ENCODE measurements around the gene SLC5A1.

SLC5A1 gene

DNA sequence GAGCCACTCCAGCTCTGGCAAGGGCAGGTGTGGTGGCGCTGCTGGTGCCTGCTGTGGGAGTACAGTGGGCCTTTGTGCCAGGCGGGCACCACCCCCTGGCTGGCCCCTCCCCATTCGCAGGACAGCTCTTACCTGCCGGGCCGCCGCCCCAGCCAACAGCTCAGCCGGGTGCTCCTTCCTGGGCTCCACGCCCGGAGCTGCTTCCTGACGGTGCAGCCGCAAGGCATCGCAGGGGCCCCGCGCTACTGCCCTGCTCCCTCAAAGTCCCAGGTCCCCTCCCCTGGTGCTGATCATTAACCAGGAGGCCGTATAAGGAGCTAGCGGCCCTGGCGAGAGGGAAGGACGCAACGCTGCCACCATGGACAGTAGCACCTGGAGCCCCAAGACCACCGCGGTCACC, at the start of gene SLC5A1:
TSS of gene SLC5A1 (plus strand) at position 338 of the 400 bp plus-strand sequence. CDS start at position 359, 21 bp downstream.
- no peak for DNase-seq (ENCODE audit: low read depth in 3 of 3)

DNA sequence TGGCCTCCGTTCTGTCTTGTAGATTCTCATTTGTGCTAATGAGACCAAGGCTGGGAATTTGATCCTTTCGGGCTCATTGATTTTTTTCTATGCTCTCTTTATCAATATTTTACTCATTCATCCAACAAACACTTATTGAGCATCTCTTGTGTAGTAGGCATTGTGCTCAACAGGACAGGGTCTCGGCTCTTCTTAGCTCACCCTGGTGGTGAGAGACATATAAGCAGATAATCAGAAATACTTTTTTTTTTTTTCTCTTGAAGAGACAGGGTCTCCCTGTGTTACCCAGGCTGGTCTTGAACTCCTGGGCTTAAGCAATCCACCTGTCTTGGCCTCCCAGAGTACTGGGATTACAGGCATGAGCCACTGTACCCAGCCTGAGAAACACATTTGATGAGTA, 48.0 kb upstream of the SLC5A1 start:
- DNase-seq (ENCODE audit: low read depth in 3 of 3), result no peak

DNA sequence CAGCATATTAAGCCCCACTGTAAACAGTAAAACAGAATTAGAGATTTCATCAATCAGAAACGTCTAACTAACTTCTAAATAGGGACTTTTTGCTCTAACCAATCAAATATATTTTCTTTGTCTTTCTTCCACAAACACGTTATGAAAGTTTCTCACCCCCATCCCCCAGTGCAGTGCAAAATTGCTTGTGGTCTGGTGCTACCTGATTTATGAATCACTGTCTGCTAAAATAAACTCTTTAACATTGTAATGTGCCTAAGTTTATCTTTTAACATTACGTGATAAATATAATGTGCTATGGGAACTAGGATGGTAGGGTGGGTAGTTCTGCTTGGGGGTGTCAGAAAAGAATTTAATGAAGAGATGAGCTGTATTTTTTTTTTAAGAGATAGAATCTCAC, 47.3 kb upstream of the SLC5A1 start:
- DNase-seq (ENCODE audit: low read depth in 3 of 3), result no peak

DNA sequence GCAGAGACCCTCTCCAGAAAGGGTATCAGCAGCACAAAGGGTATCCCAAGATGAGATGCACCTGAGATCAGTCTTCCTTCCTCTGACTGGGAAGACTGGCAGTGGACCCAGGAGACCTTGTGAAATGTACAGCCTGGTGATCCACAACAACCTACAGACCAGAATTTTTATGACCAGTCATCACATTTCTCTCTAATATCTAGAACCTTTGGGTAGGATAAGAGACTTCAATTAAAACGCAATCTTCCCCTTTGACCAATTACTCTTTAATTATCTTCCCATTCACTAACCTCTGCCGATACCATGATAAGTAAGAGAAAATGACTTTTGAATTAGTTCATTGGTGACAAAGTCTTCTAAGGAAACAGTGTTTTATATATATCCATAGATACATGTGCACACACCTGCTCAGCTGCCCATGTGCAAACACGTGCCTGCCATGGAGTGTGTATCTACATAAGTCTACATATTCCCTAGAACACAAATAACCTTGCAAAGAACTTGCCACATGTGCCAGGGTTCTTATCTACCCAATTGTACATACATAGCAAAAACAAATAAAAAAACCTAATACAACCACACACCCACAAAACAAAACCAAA, 44.2 kb upstream of the SLC5A1 start:
- DNase-seq (ENCODE audit: low read depth in 3 of 3), result no peak

DNA sequence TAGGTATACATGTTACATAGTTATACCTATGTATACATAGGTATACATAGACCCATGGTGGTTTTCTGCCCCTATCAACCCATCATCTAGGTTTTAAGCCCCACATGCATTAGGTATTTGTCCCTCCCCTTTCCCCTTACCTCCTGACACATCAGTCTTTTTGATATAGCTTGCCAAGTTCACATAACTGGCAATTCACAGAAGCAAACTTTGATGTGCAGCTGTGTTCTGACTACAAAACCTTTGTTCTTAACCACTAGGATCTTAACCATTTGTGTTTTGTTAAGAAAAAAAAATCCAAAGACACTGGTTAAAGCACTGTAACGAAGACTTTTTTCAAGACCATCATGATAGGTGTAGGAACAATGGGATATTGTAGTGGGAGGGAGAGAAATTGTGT, 42.9 kb upstream of the SLC5A1 start:
- DNase-seq (ENCODE audit: low read depth in 3 of 3), result no peak

DNA sequence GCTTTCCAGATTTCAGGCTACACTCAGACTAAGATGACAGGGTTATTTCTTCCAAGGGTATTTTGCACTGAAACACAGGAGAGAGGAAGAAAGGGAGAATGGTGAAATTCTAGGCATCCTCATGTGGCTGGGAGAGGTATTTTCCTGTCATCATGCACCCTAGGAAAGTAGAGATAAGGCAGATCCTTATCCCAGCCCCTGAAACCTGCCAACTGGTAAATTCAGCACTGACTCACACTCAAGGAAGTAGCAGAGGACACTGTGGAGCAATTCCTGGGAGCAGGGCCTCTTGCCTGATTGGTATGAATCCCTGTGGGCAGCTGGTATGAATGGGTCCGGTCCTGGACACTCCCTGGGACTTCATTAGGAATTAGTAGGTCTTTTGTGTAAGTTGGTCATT, 37.6 kb upstream of the SLC5A1 start:
- no peak for DNase-seq (ENCODE audit: low read depth in 3 of 3)

DNA sequence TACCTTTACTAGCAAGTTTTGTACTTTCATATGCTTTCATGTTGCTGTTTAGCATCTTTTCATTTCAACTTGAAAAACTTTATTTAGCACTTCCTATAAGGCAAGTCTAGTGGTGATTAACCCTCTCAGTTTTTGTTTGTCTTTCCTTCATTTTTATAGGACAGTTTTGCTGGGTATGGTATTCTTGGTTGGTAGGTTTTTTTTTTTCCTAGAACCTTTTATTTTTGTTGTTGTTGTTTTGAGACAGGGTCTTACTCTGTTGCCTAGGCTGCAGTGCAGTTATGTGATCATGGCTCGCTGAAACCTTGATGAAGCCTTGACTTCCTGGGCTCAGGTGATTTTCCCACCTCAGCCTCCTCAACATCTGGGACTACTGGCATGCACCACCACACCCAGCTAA, 29.9 kb upstream of the SLC5A1 start:
- no peak for DNase-seq (ENCODE audit: low read depth in 3 of 3)

DNA sequence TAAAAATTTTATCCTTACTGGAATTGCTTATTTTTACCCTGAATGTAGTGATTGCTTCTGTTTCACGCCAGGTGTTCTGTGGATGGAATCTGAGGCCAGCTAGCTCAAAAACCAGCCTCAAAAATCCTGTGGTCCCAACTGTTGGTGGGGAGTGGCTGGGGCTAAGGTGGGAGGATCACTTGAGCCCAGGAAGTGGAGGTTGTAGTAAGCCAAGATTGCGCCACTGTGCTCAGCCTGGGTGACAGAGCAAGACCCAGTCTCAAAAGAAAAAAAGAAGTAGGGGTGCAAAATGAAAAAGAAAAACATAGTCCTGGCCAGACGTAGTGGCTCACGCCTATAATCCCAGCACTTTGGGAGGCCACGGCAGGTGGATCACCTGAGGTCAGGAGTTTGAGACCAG, 27.0 kb upstream of the SLC5A1 start:
- DNase-seq (ENCODE audit: low read depth in 3 of 3), result no peak

DNA sequence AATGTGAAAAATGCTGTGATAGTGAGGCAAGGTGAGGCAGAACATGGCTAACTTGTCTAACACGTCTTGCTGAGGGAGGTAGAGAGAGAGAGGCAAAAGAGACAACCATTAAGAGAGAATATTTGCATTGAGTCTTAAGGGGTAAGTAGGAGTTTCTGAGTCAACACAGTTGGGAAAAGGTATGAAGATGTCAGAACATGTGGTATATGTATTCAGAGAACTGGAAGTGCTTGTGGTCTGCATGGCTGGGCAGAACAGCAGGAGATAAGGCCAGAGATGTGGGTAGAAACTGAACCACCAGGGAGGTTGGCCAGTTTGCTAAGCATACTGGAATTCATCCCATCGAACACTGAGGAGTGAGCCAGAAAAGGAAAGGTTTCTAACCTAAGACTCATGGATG, 25.0 kb upstream of the SLC5A1 start:
- no peak for DNase-seq (ENCODE audit: low read depth in 3 of 3)

DNA sequence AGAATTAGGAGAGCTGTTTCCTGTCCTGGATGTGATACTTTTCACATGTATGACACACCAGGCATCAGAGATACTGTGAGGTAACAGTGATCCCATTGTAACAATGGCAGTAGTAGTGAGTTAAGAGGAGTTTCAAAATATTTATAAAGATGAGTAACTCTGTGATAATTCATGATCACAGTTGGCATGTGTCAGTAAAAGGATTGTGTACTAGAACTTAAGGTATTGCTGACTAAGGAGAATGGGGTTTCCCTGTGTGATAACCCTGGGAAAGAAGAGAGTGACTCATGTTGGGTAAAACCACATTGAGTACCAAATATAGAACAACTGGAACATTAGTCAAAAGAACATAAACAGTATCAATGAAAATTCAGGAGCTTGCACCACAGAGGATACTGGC, 22.9 kb upstream of the SLC5A1 start:
- no peak for DNase-seq (ENCODE audit: low read depth in 3 of 3)

DNA sequence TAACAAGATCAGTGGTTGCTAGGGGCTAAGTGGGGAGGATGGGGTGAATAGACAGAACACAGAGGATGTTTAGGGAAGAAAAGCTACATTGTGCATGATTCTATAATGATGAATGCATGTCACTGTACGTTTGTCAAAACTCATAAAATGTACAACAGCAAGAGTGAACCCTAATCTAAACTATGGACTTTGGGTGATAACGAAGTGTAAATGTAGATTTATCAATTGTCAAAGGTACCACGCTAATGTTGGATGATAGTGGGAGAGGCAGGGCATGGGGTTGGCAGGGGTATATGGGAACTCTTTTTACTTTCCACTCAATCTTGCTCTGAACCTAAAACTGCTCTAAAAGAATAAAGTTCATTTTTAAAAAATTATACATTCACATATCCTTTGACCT, 21.3 kb upstream of the SLC5A1 start:
- DNase-seq (ENCODE audit: low read depth in 3 of 3), result no peak

DNA sequence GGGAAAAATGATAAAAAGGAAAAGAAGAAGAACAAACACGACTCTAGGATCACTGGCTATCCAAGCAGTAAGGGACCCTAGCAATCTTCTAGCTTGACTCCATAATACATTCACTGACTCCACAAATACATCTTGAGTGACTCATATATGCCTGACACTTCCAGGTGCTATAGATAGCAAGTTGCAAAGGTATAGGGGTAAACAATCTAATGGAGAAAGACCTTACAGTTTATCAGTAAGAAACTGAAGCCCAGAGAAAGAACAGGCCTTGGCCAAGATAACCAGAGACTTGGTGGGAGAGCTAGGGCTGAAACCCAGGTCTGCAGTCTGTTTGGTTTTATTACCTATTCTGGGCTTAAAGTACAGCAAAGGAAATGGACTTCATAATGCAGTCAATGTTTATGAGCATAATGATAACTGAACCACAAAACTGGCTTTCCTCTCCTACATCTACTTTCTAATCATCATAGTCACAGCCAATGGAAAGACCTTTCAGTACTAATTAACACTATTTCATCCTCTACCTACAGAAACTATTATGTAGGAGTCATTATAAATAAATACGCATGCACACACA, 19.7 kb upstream of the SLC5A1 start:
- DNase-seq (ENCODE audit: low read depth in 3 of 3), result no peak

DNA sequence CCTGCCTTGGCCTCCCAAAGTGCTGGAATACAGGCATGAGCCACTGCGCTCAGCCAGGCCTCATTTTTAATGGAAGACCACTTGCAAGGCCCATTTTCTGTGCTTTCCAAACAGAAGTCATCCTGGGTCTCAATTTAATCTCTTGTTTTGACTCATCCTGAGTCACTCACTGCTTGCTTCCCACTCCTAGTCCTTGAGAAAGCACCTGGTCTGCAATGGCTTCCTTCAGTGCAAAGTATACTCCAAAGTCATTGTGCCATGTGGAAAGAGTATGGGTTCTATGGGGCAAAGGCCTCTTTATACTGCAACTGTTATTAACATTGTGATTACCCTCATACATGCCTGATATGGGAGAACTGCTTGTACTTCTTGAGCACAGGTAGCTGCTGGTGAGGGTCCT, 18.3 kb upstream of the SLC5A1 start:
- DNase-seq (ENCODE audit: low read depth in 3 of 3), result no peak

DNA sequence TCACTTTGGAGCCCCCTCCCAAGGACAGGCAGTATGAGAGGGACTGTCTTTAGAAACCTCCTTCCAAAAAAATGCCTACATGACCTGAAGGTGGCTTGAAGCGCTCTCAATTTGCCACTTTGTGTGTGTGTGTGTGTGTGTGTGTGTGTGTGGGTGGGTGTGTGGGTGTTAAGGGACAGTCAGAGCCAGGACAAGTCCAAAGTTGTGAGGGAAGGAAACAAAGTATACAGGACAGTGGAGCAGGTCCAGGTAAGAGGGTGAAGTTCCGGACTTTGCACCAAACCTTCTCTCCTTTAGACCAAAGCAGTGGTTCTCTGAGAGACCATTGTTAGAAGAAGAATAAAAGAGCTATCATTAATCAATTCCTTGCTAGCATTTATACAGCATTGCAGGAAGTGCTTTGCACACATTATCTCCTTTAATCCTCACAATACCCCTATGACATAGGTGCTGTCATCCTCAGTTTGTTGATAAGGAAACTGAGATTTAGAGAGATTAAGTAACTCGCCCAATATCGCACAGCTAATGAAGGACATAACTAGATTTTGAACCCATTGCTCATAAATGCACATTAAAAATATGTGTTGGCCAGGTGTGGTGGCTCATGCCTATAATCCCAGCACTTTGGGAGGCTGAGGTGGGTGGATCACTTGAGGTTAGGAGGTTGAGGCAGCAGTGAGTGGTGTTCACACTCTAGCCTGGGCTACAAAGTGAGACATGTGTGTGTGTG, 12.4 kb upstream of the SLC5A1 start:
- no peak for DNase-seq (ENCODE audit: low read depth in 3 of 3)

DNA sequence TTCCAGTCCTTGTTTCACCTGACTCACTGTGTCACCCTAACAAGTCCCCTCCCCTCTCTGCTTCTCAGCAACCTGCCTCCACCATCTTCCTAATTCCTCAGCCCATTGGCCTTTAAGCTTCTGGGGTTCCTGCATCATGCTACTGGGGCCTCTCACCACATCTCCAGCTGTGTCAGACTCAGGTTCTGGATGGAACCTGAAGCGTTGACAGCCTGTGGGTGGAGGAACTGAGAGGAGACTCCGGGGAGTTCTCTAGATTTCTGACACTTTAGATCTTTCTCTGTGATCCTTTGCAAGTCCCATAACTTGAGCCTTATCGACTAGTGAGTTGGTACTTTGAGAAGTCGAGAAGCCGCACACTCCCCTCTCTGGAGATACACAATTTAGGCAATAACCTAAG, 11.6 kb upstream of the SLC5A1 start:
- DNase-seq (ENCODE audit: low read depth in 3 of 3), result no peak

DNA sequence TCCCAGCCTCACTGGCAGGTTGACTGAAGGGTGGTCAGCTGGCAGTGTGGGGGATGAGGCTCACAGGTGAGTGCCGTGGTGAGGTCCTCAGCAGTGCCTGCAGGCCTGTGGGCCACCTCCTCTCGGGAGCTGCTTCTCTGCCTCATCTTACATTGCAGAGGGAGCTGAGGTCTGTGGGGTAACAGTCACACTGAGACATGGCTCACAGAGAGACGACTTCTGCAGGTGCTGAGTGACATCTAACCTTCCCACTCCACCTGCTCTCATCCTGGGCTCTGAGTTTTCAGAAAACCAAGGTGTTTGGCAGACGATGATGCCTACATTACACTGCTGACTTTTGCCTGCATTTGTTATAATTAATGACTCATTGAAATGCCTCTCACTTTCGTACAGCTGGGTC, 8.8 kb upstream of the SLC5A1 start:
- DNase-seq (ENCODE audit: low read depth in 3 of 3), result no peak

DNA sequence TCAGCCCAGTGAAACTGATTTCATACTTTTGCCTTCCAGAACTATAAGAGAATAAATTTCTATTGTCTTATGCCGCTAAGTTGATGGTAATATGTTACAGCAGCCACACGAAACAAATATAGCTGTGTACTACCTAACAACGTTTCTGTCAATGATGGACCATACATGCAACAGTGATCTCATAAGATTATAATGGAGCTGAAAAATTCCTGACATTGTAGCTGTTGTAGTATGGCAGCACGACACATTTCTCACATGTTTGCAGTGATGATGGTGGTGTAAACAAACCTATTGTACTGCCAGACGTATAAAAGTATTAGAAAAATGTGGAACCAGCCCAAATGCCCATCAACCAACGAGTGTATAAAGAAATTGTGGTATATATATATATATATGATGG, 5.8 kb upstream of the SLC5A1 start:
- no peak for DNase-seq (ENCODE audit: low read depth in 3 of 3)

DNA sequence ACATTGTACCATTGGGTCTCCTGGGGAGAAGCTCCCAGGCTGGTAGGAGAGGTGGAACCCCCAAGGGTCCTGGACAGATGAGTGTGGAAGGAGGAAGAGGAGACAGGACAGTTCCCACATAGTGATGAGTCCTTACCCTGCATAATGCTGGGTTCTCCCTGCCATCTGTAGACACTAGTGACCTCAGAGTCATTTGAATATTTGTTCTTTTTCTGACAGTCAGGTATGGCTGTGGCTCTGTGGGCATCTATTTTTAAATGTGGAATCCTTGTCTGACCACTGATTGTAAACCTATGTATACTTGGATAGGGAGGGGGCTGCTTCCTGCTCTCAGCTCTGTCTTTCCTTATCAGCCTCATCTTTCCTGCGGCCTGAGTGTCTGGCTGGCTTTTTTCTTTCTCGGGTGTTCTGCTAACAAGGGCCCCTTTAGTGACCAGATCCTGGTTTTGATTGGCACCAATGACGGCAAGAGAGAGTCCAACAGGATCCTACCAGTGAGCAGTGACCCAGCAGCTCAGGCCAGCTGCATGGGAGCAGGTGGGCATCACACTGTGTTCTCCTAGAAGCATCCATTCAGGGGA, 2.6 kb upstream of the SLC5A1 start:
- DNase-seq (ENCODE audit: low read depth in 3 of 3), result no peak

DNA sequence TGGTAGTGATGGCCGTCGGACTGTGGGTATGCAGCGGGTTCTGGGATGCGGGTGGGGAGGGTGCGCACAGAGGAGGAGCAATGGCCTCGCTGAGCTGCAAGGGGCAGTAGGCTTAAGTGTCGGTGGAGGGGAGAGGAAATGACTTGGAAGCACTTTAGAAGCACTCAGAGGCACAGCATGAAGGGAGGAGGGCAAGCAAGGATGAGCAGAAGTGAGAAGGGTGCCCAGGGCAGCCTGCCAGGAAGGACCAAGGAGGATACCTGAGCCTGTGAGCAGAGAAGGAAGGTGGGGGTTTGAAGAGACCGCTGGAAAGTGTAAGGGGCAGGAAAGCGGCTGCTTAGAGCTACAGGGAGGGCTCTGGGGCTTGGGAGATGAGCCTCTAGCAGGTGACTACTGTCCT, 330 bp downstream of the SLC5A1 start:
- no peak for DNase-seq (ENCODE audit: low read depth in 3 of 3)

DNA sequence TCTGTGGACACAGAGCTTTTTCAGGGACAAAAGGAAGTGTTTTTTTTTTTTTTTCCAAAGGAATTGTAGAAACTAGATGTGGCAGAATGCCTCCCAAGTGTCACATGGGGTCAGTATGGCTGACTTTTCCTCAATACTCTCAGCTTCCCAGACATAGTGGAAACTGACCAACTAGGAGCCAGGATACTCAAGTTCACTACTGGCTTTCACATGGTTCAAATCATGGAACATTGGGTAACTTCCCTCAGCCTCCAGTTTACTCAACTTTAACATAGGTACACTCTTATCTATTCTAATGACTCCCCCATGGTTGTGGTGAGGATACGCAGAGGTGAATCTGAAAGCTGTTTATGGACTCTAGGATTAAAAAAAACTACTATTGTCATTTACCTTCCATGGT, 1.4 kb downstream of the SLC5A1 start:
- DNase-seq (ENCODE audit: low read depth in 3 of 3), result no peak

DNA sequence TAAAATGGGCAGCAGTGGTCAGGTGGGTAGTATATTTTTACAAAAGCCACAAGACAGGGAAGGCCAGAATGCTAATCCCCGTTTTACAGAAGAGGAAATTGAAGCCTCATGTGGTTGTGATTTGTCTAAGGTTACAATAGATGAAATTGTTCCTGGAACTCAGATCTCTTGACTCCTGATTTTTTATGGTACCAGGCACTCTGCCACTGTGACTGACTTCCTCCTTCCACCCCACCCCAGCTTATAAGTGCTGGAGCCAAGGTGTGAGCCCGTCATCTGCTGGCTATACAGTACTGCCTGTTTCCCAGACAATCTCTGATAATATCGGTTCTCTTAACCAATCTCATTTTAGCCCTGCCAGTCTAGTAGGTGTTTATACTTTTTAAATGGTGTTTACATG, 1.9 kb downstream of the SLC5A1 start:
- no peak for DNase-seq (ENCODE audit: low read depth in 3 of 3)

DNA sequence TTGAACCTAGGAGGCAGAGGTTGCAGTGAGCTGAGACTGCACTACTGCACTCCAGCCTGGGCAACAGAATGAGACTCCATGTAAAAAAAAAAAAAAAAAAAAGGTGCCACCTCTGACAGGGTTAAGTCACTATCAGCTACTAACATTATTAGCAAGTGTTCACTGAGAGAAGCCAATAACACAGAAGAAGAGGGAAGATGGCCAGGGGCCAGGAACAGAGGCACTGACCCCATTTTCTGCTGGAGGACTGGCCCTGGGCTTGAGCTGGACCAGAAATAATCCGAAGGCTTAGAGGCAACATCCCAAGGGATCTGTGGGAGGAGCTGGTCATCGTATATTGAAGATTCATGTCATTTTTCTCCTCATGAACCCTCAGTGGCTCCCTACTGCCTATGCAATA, 5.0 kb downstream of the SLC5A1 start:
- DNase-seq (ENCODE audit: low read depth in 3 of 3), result no peak
